M059J (cell line): ENCODE measurements around the gene SYPL1. TPM values are rescaled to one million over a fixed set of nuclear protein-coding genes. Genes with fewer than 3 reads are reported as not detected.

Experiments used
- DNase-seq: peaks from one replicate; pipeline ENCODE4 v3.0.0-alpha.2; 2012; ENCODE audit warnings: low read depth
- total RNA-seq: library from RNA; depleted of rRNA; stranded (reverse); fragments of >200 nt; shearing (Covaris generic); gene quantifications from 2 replicates; pipeline ENCODE4 v1.2.3, GENCODE V29; 2014; rRNA removed

Gene SYPL1
- total RNA-seq, 1 experiment from 2014 or later = 98.5 TPM

GRCh38 chr7:106052681-106053080, 59.4 kb downstream of the SYPL1 start:
- no peak for DNase-seq

- peak; percentile 54 for DNase-seq
Measured at GRCh38 chr7:106050746-106051117, 61.4 kb downstream of the SYPL1 start.

GRCh38 chr7:106050002-106050745, 61.9 kb downstream of the SYPL1 start:
- peak; percentile 33 for DNase-seq

- no peak for DNase-seq
Measured at GRCh38 chr7:106049139-106049752, 62.9 kb downstream of the SYPL1 start.

GRCh38 chr7:106048706-106049020, 63.4 kb downstream of the SYPL1 start:
- DNase-seq = no peak

GRCh38 chr7:106047818-106048705, 64.0 kb downstream of the SYPL1 start:
- DNase-seq = no peak

GRCh38 chr7:106047184-106047583, 64.9 kb downstream of the SYPL1 start:
- no peak for DNase-seq

- no peak for DNase-seq
Measured at GRCh38 chr7:106045586-106045985, 66.5 kb downstream of the SYPL1 start.

- DNase-seq = no peak
Measured at GRCh38 chr7:106045139-106045538, 67.0 kb downstream of the SYPL1 start.

- no peak for DNase-seq
Measured at GRCh38 chr7:106042196-106042611, 69.9 kb downstream of the SYPL1 start.

- DNase-seq = peak; percentile 62
Measured at GRCh38 chr7:106041140-106041717, 70.9 kb downstream of the SYPL1 start.

Other genes starting within 250 kb of the SYPL1 start
- gene ATXN7L1, start 235.7 kb downstream of the SYPL1 start, total RNA-seq = 7.7 and 30.2 TPM in 2 replicates
- gene CDHR3, start 149.0 kb downstream of the SYPL1 start, total RNA-seq = 0.52 and 2.1 TPM in 2 replicates
- 204 and 300 TPM in 2 replicates for gene NAMPT, start 172.7 kb upstream of the SYPL1 start, total RNA-seq